Mesodermal cell (in vitro differentiated cells): ENCODE results near the gene NAA40.

Experiments
- H3K27ac ChIP-seq: 2 replicates; pipeline ENCODE4 v1.7.0; 2013; ENCODE audit warnings: mild to moderate bottlenecking, low read depth, low read length, moderate library complexity; ENCODE audit not compliant: severe bottlenecking
- H3K36me3 ChIP-seq: 2 replicates; pipeline ENCODE4 v1.7.1; 2013; ENCODE audit warnings: mild to moderate bottlenecking, low read length, moderate library complexity; ENCODE audit not compliant: control insufficient read depth, insufficient read depth
- H3K4me1 ChIP-seq: one replicate; pipeline ENCODE4 v1.7.1; 2013; ENCODE audit warnings: mild to moderate bottlenecking, low read length; ENCODE audit not compliant: insufficient read depth, control insufficient read depth, poor library complexity, severe bottlenecking
- H3K4me3 ChIP-seq: 2 replicates; pipeline ENCODE4 v1.7.0; 2013; ENCODE audit warnings: low read length, control low read depth, mild to moderate bottlenecking; ENCODE audit not compliant: insufficient read depth, poor library complexity, severe bottlenecking; ENCODE audit errors: extremely low read depth
- H3K9me3 ChIP-seq: 2 replicates; pipeline ENCODE4 v1.7.1; 2013; ENCODE audit warnings: mild to moderate bottlenecking, low read length, moderate library complexity; ENCODE audit not compliant: control insufficient read depth
- WGBS, 2 experiments: methylation state at CpG; one replicate each; pipeline ENCODE4 v1.1.5; 2013; ENCODE audit warnings: missing lambda C conversion rate in 2 of 2; ENCODE audit not compliant: insufficient coverage in 2 of 2; 5-methylcytosine and 5-hydroxymethylcytosine counted together

Gene NAA40

GRCh38 chr11:63905179-63905578 is 33.6 kb upstream of the NAA40 start:
- 88 to 100% methylated on average over 4 to 5 of the region's 6 CpGs for WGBS, 2 experiments
- no peak overlapping the region for H3K4me3 ChIP-seq
- no peaks in the 10 kb centered on the region for H3K9me3 ChIP-seq
- H3K36me3 ChIP-seq: peaks cover 81% of the 10 kb centered on the region
- no peak overlapping the region for H3K27ac ChIP-seq
- H3K4me1 ChIP-seq: peaks cover 35% of the 10 kb centered on the region

- Histone ChIP-seq H3K27ac (no peak overlapping the region), H3K4me3 (no peak overlapping the region), H3K36me3 (peaks cover 78% of the 10 kb centered on the region), H3K9me3 (no peaks in the 10 kb centered on the region), H3K4me1 (peaks cover 43% of the 10 kb centered on the region)
- WGBS, 2 experiments: 88 to 94% methylated on average over 1 to 2 of the region's 4 CpGs
These were observed 32.7 kb upstream of the NAA40 start for GRCh38 chr11:63906087-63906486.

GRCh38 chr11:63906585-63906984 is 32.2 kb upstream of the NAA40 start:
- 91 to 92% methylated on average over 6 of the region's 7 CpGs for WGBS, 2 experiments
- Histone ChIP-seq H3K27ac (no peak overlapping the region), H3K9me3 (no peaks in the 10 kb centered on the region), H3K4me3 (no peak overlapping the region), H3K36me3 (peaks cover 75% of the 10 kb centered on the region), H3K4me1 (peaks cover 47% of the 10 kb centered on the region)

- H3K36me3 ChIP-seq: peaks cover 72% of the 10 kb centered on the region
These were observed 31.7 kb upstream of the NAA40 start for GRCh38 chr11:63907063-63907462.

GRCh38 chr11:63907808-63908530 is 30.8 kb upstream of the NAA40 start:
- Histone ChIP-seq H3K4me1 (peaks cover 45% of the 10 kb centered on the region), H3K27ac (no peak overlapping the region), H3K4me3 (no peak overlapping the region), H3K9me3 (no peaks in the 10 kb centered on the region), H3K36me3 (peaks cover 71% of the 10 kb centered on the region)
- 85 to 88% methylated on average over 14 to 16 of the region's 21 CpGs for WGBS, 2 experiments

More at GRCh38 chr11:63907063-63907462, 31.7 kb upstream of the NAA40 start:
- Histone ChIP-seq H3K4me3 (no peak overlapping the region), H3K9me3 (no peaks in the 10 kb centered on the region), H3K4me1 (peaks cover 47% of the 10 kb centered on the region), H3K27ac (no peak overlapping the region)
- WGBS, 2 experiments: 85 to 97% methylated on average over 2 to 5 of the region's 6 CpGs

- 89% methylated on average over 36 to 38 of the region's 46 CpGs for WGBS, 2 experiments
- no peaks in the 10 kb centered on the region for H3K9me3 ChIP-seq
- H3K4me3 ChIP-seq: no peak overlapping the region
- H3K36me3 ChIP-seq: peaks cover 69% of the 10 kb centered on the region
- peak overlapping the region; percentile 39 for H3K27ac ChIP-seq
- H3K4me1 ChIP-seq: peaks cover 37% of the 10 kb centered on the region
These were observed 30.0 kb upstream of the NAA40 start for GRCh38 chr11:63908631-63909401.

- H3K4me1 ChIP-seq: peaks cover 34% of the 10 kb centered on the region
- peak overlapping the region; percentile 39 for H3K27ac ChIP-seq
- H3K9me3 ChIP-seq: no peaks in the 10 kb centered on the region
- WGBS, 2 experiments: 30 to 33% methylated on average over 7 to 12 of the region's 24 CpGs
- H3K36me3 ChIP-seq: peaks cover 71% of the 10 kb centered on the region
- H3K4me3 ChIP-seq: no peak overlapping the region
These were observed 29.0 kb upstream of the NAA40 start for GRCh38 chr11:63909591-63910506.

- Histone ChIP-seq H3K27ac (peak overlapping the region; percentile 18), H3K4me1 (peaks cover 37% of the 10 kb centered on the region), H3K9me3 (no peaks in the 10 kb centered on the region), H3K36me3 (peaks cover 68% of the 10 kb centered on the region), H3K4me3 (no peak overlapping the region)
- 42% methylated on average over 2 of the region's 9 CpGs; no CpG with 5 or more reads in 1 of the 2 experiments for WGBS, 2 experiments
These were observed 28.1 kb upstream of the NAA40 start for GRCh38 chr11:63910675-63911074.

- H3K9me3 ChIP-seq: no peaks in the 10 kb centered on the region
- H3K27ac ChIP-seq: peak overlapping the region; percentile 16
- no peak overlapping the region for H3K4me3 ChIP-seq
- peaks cover 63% of the 10 kb centered on the region for H3K36me3 ChIP-seq
- H3K4me1 ChIP-seq: peaks cover 37% of the 10 kb centered on the region
- WGBS, 2 experiments: 78 to 85% methylated on average over 6 to 7 of the region's 8 CpGs
These were observed 27.4 kb upstream of the NAA40 start for GRCh38 chr11:63911440-63911839.

- 97% methylated on average over 5 to 16 of the region's 22 CpGs for WGBS, 2 experiments
- Histone ChIP-seq H3K36me3 (peaks cover 61% of the 10 kb centered on the region), H3K27ac (no peak overlapping the region), H3K4me1 (peaks cover 37% of the 10 kb centered on the region), H3K9me3 (no peaks in the 10 kb centered on the region), H3K4me3 (no peak overlapping the region)
These were observed 26.9 kb upstream of the NAA40 start for GRCh38 chr11:63911876-63912275.
